ENCODE results near the gene HERPUD1.

The HERPUD1 gene

GRCh38 chr16:56964243-56965148 lies 32.6 kb downstream of the HERPUD1 start:
- H3K27ac ChIP-seq: no peak overlapping the region
- TF ChIP-seq CTCF (conservative IDR thresholded peaks at IDR 0.05): peak; percentile 99
- no peak for TF ChIP-seq ZFX (IDR thresholded peaks at IDR 0.05)

DNA sequence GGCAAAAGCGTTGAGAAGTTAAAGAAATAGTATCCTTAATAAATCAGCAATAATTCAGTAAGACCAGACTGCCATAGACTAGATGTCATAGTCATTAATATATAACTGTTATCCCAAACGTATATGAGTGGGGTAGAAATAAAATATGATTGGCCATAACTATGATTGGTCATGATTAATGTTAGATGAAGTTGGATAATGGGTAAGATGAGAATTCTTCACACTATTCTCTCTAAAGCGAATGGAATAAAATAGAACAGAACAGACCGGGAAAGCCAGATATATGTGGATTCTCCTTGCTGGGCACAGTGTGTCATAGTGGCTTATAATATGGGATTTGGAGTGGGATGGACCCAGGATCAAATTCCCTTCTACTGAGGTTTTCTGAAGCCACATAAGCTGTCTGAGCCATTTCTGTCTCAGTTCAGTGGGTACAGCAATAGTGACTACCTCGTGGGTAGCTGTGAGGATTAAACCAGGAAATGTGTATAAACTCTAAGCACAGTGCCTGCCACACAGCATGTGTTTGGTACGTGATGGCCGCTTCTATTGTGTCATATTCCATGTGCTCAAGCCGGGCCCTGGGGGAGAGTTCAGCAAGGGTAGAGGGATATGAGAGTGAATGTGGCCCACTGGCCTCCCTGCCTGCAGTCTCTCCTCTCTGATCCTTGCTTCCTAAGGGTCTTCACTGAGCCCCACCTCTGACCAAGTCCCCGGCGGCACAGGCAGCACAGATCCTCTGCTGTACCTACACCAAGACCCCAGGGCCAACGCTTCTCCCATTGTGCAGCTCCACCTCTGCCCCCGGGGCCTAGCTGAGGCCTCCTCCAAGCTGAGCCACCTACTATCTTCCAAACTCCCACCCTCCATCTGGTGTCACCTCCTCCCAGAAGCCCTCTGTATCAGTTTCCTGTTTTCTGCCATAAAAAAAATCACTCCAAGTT lies 33.5 kb downstream of the HERPUD1 start:
- H3K27ac ChIP-seq: no peak overlapping the region
- TF ChIP-seq CTCF (conservative IDR thresholded peaks at IDR 0.05) (no peak), ZFX (IDR thresholded peaks at IDR 0.05) (no peak)

DNA sequence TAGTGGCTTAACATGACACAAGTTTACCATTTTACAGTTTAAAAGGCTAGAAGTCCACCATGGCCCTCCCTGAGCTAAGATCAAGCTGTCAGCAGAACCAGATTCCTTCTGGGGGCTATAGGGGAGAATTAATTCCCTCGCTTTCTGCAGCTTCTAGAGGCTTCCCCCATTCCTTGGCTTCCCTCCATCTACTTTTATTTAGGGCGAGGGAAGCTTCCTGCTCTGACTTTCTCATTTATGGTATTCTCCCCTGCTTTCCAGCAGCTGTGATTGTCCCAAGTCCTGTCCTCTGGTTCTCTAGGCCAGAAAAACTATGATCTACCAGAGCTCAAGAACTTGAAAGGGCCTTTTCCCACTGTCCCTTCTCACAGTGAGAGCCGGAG lies 34.1 kb downstream of the HERPUD1 start:
- no peak overlapping the region for H3K27ac ChIP-seq
- TF ChIP-seq ZFX (IDR thresholded peaks at IDR 0.05) (no peak), CTCF (conservative IDR thresholded peaks at IDR 0.05) (no peak)

DNA sequence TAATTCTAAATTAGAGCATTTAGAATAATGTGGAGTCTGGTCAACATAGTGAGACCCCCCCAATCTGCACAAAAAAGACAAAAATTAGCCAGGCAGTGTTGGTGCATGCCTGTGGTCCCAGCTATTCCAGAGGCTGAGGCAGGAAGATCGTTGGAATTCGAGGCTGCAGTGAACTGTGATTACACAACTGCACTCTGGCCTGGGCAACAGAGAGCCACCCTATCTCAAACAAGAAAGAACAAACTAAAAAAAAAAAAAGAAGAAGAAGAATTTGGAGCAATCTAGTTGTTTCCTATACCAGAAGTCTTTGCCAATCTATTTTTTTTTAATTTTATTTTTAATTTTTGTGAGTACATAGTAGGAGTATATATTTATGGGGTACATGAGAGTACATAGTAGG lies 35.8 kb downstream of the HERPUD1 start:
- H3K27ac ChIP-seq: no peak overlapping the region
- TF ChIP-seq CTCF (conservative IDR thresholded peaks at IDR 0.05) (no peak), ZFX (IDR thresholded peaks at IDR 0.05) (no peak)

- TF ChIP-seq ZFX (IDR thresholded peaks at IDR 0.05) (no peak), CTCF (conservative IDR thresholded peaks at IDR 0.05) (no peak)
- H3K27ac ChIP-seq: no peak overlapping the region
Observed at GRCh38 chr16:56969769-56970168, 37.8 kb downstream of the HERPUD1 start.

GRCh38 chr16:56970934-56971767 lies 39.2 kb downstream of the HERPUD1 start:
- H3K27ac ChIP-seq: no peak overlapping the region
- no peak for TF ChIP-seq CTCF (conservative IDR thresholded peaks at IDR 0.05)
- no peak for TF ChIP-seq ZFX (IDR thresholded peaks at IDR 0.05)
